GM19372 (cell line): ENCODE data around the gene SDK2.

Experiments used
- ATAC-seq: cut with Tn5 transposase; IDR thresholded peaks from one replicate; pipeline ENCODE4 v1.9.1; 2021; ENCODE audit warnings: mild to moderate bottlenecking, low read depth, moderate library complexity; ENCODE audit not compliant: unreplicated experiment

Gene SDK2

GRCh38 chr17:73613271-73614233, 30.7 kb downstream of the SDK2 start:
- ATAC-seq = no peak

- ATAC-seq = no peak
These were observed 32.2 kb downstream of the SDK2 start for GRCh38 chr17:73612031-73612472.

GRCh38 chr17:73611630-73612029, 32.6 kb downstream of the SDK2 start:
- ATAC-seq = no peak

GRCh38 chr17:73610331-73610911, 33.8 kb downstream of the SDK2 start:
- no peak for ATAC-seq

- ATAC-seq = no peak
These were observed 34.5 kb downstream of the SDK2 start for GRCh38 chr17:73609758-73610157.

- no peak for ATAC-seq
These were observed 35.2 kb downstream of the SDK2 start for GRCh38 chr17:73609060-73609459.

- no peak for ATAC-seq
These were observed 38.8 kb downstream of the SDK2 start for GRCh38 chr17:73605444-73605843.

- no peak for ATAC-seq
These were observed 39.8 kb downstream of the SDK2 start for GRCh38 chr17:73604476-73604875.

GRCh38 chr17:73603971-73604370, 40.3 kb downstream of the SDK2 start:
- no peak for ATAC-seq

GRCh38 chr17:73600103-73600871, 44.0 kb downstream of the SDK2 start:
- no peak for ATAC-seq

- ATAC-seq = no peak
These were observed 44.6 kb downstream of the SDK2 start for GRCh38 chr17:73599599-73599998.

GRCh38 chr17:73598212-73598611, 46.0 kb downstream of the SDK2 start:
- ATAC-seq = no peak

GRCh38 chr17:73595931-73596330, 48.3 kb downstream of the SDK2 start:
- ATAC-seq = no peak

GRCh38 chr17:73595479-73595878, 48.8 kb downstream of the SDK2 start:
- no peak for ATAC-seq

GRCh38 chr17:73595068-73595467, 49.2 kb downstream of the SDK2 start:
- no peak for ATAC-seq

GRCh38 chr17:73594598-73594997, 49.6 kb downstream of the SDK2 start:
- no peak for ATAC-seq

GRCh38 chr17:73594025-73594424, 50.2 kb downstream of the SDK2 start:
- no peak for ATAC-seq

GRCh38 chr17:73593249-73593965, 50.8 kb downstream of the SDK2 start:
- ATAC-seq = no peak

- ATAC-seq = no peak
These were observed 51.7 kb downstream of the SDK2 start for GRCh38 chr17:73592501-73592961.

- no peak for ATAC-seq
These were observed 52.2 kb downstream of the SDK2 start for GRCh38 chr17:73592079-73592415.
